B cell (primary cell): ENCODE results near the gene SOX6. TPM values are rescaled to one million over a fixed set of nuclear protein-coding genes. Genes with fewer than 3 reads are reported as not detected.

Experiments used
- ATAC-seq: fragments of 200-7000 bp; cut with Tn5 transposase; one replicate; pipeline ENCODE4 v1.10.0; 2021; ENCODE audit warnings: low read depth, mild to moderate bottlenecking, moderate number of reproducible peaks, moderate library complexity
- CTCF ChIA-PET: fragments of 350-600 bp; sonication (Branson Sonifier 250); formaldehyde crosslinking; loops from one replicate; lab custom pipeline; 2021; ENCODE audit warnings: antibody characterized with exemption, inconsistent platforms; lab: Charles Lee
- POLR2A ChIA-PET: fragments of 350-600 bp; sonication (Branson Sonifier 250); formaldehyde crosslinking; loops from one replicate; lab custom pipeline; 2021; ENCODE audit warnings: antibody characterized with exemption; lab: Charles Lee
- DNase-seq: peaks from one replicate; pipeline ENCODE4 v3.0.0; 2013
- H2AFZ ChIP-seq: 2 replicates; pipeline ENCODE4 v1.6.1; 2012; ENCODE audit warnings: mild to moderate bottlenecking, low read depth, low read length; ENCODE audit not compliant: insufficient read depth, poor library complexity, severe bottlenecking
- H3K27ac ChIP-seq, 2 donors: 1 replicate in 1 of 2; 2 replicates in 1 of 2; pipeline ENCODE4 v1.5.1; 2012 to 2013; ENCODE audit warnings: low read length in 2 of 2, mild to moderate bottlenecking in 2 of 2, moderate library complexity in 1 of 2
- H3K27me3 ChIP-seq, 4 experiments: fragments of 200-600 bp in 1 of 4; sonication (generic) in 1 of 4; replicated peaks in 1 of 4; 1 replicate in 2 of 4; 2 replicates in 2 of 4; pipeline versions ENCODE4 v1.6.1 to v1.7.0; 2013 to 2016; ENCODE audit warnings: low read length in 3 of 4, mild to moderate bottlenecking in 2 of 4, mixed read lengths in 1 of 4, moderate library complexity in 1 of 4; ENCODE audit not compliant: insufficient read depth in 4 of 4, control insufficient read depth in 3 of 4; ENCODE audit errors: control extremely low read depth in 1 of 4
- H3K36me3 ChIP-seq, 2 experiments: replicated peaks in 1 of 2; 1 replicate in 1 of 2; 2 replicates in 1 of 2; pipeline versions ENCODE4 v1.6.1 to v1.7.1; 2013; ENCODE audit warnings: low read length in 1 of 2; ENCODE audit not compliant: insufficient read depth in 2 of 2, control insufficient read depth in 1 of 2; ENCODE audit errors: control extremely low read depth in 1 of 2, extremely low read depth in 1 of 2
- H3K4me1 ChIP-seq, 2 donors: fragments of 200-600 bp in 1 of 2; sonication (generic) in 1 of 2; 1 replicate in 1 of 2; 2 replicates in 1 of 2; pipeline versions ENCODE4 v1.5.1 to v1.6.1; 2013 to 2017; ENCODE audit warnings: low read length in 2 of 2; ENCODE audit not compliant: control insufficient read depth in 2 of 2, insufficient read depth in 2 of 2
- H3K4me2 ChIP-seq: replicated peaks from 2 replicates; pipeline ENCODE3; 2012; ENCODE audit warnings: mild to moderate bottlenecking, low read depth, low read length; ENCODE audit not compliant: poor library complexity, severe bottlenecking
- H3K4me3 ChIP-seq, 5 experiments: fragments of 200-600 bp in 1 of 5; sonication (generic) in 1 of 5; 1 replicate in 3 of 5; 2 replicates in 2 of 5; pipeline versions ENCODE4 v1.5.1 to v1.7.0; 2011 to 2016; ENCODE audit warnings: low read length in 4 of 5, mild to moderate bottlenecking in 4 of 5, low read depth in 2 of 5, control low read depth in 1 of 5, moderate library complexity in 1 of 5; ENCODE audit not compliant: insufficient read depth in 1 of 5; ENCODE audit errors: control extremely low read depth in 1 of 5, extremely low read depth in 1 of 5
- H3K79me2 ChIP-seq: fragments of 200-600 bp; sonication (generic); one replicate; pipeline ENCODE4 v1.6.0; 2016; ENCODE audit warnings: low read length; ENCODE audit not compliant: control insufficient read depth, insufficient read depth
- H3K9ac ChIP-seq: fragments of 200-600 bp; sonication (generic); 2 replicates; pipeline ENCODE4 v1.6.1; 2017; ENCODE audit warnings: mild to moderate bottlenecking, low read length, moderate library complexity
- H3K9me3 ChIP-seq, 3 donors: one replicate each; pipeline versions ENCODE4 v1.6.1 to v1.7.1; 2013; ENCODE audit warnings: low read length in 2 of 3; ENCODE audit not compliant: control insufficient read depth in 2 of 3, insufficient read depth in 1 of 3; ENCODE audit errors: control extremely low read depth in 1 of 3
- H4K20me1 ChIP-seq: 2 replicates; pipeline ENCODE4 v1.6.0; 2012; ENCODE audit warnings: mild to moderate bottlenecking, low read length; ENCODE audit not compliant: insufficient read depth, control insufficient read depth, poor library complexity, severe bottlenecking
- H3K27ac Mint-ChIP-seq: one replicate; pipeline ENCODE4 v1.8.0; 2021; ENCODE audit warnings: mixed read lengths
- H3K27me3 Mint-ChIP-seq: one replicate; pipeline ENCODE4 v1.8.0; 2021; ENCODE audit warnings: mixed read lengths
- H3K4me1 Mint-ChIP-seq: one replicate; pipeline ENCODE4 v1.8.0; 2021; ENCODE audit warnings: mixed read lengths
- H3K4me3 Mint-ChIP-seq: one replicate; pipeline ENCODE4 v1.8.0; 2021; ENCODE audit warnings: mixed read lengths
- H3K9me3 Mint-ChIP-seq: one replicate; pipeline ENCODE4 v1.8.0; 2022; ENCODE audit warnings: mixed read lengths; ENCODE audit not compliant: insufficient read depth
- CTCF ChIP-seq: fragments of 200-600 bp; IDR thresholded peaks from one replicate; pipeline ENCODE4 v1.8.0; 2022; ENCODE audit warnings: antibody characterized with exemption, mild to moderate bottlenecking
- EZH2 ChIP-seq: IDR thresholded peaks from 2 replicates; pipeline ENCODE4 v1.6.1; 2012; ENCODE audit warnings: borderline replicate concordance, low read depth, mild to moderate bottlenecking, moderate library complexity, low read length; ENCODE audit not compliant: insufficient read depth, poor library complexity, severe bottlenecking
- WGBS: methylation state at CpG from one replicate; pipeline ENCODE4 v1.1.5; 2013; ENCODE audit warnings: missing lambda C conversion rate; ENCODE audit not compliant: insufficient coverage; 5-methylcytosine and 5-hydroxymethylcytosine counted together
- intact Hi-C: fragments of 100-400 bp; cut with micrococcal nuclease; formaldehyde crosslinking; loops from one replicate; pipeline ENCODE4 v1.10.0; 2022
- polyA plus RNA-seq: library from polyadenylated mRNA; depleted of rRNA; stranded (reverse); fragments of >200 nt; gene quantifications from 2 replicates; pipeline ENCODE4 v1.2.3, GENCODE V29; 2012
- total RNA-seq, 2 donors: library from RNA; stranded (reverse); fragments of 120-200 nt in 1 of 2; gene quantifications; 1 replicate in 1 of 2; 2 replicates in 1 of 2; pipeline versions ENCODE4 v1.2.3 to v1.2.4, GENCODE V29; 2013 to 2022

Gene SOX6
- total and polyA plus RNA-seq, 2 donors (not counting 1 experiment from before 2014, with no cell fraction given): not detected

DNA sequence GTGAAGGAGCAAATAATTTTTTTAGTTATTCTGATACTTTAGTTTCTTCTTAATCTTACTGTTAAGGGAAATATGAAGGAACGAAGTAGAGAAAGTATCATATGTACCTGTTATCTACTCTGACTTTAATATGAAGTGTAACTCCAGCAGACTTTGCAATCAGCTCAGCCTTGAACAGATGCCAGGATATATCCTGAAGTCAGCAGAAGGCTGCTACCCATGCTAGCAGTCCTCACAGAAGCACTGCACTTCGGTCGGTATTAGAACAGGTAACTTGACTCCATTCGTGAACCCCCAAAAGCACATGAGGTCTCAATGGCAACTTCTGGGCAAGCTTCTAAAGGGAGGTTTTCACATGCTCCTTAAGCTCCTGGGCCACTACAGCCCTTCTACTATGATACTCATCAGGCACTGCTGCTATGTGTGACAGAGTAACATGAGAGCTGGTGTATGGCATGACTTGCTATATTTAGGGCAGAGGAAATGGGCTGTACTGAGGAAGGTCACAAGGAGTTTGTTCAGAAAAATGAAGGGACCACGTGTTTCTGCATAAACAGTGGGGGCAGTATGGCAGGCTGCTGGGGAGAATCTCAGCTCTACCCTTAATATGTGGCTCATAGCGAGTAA, 344.1 kb downstream of the SOX6 start:
- intact Hi-C loops: no loop called here
- DNase-seq: no peak
- Histone ChIP-seq H3K79me2 (no peaks in the 10 kb centered on the region), H3K9me3 (no peaks in the 10 kb centered on the region), H3K36me3 (no peaks in the 10 kb centered on the region), H3K4me3 (no peak overlapping the region), H3K4me1 (no peaks in the 10 kb centered on the region), H3K27ac (no peak overlapping the region), H3K27me3 (no peaks in the 10 kb centered on the region), H4K20me1 (no peaks in the 10 kb centered on the region), H3K9ac (no peak overlapping the region), H3K4me2 (no peak overlapping the region), H2AFZ (no peak overlapping the region)
- Mint-ChIP-seq H3K4me1 (no peaks in the 10 kb centered on the region), H3K4me3 (no peak overlapping the region), H3K27ac (no peak overlapping the region), H3K27me3 (no peaks in the 10 kb centered on the region), H3K9me3 (no peaks in the 10 kb centered on the region)
- TF ChIP-seq EZH2 (no peak), CTCF (no peak)
- ChIA-PET CTCF (no interaction called here), POLR2A (no interaction called here)
- no peak for ATAC-seq
- 58% methylated on average over 3 of the region's 6 CpGs for WGBS

GRCh38 chr11:16011396-16011795, 344.9 kb downstream of the SOX6 start:
- Histone ChIP-seq H2AFZ (no peak overlapping the region), H3K9me3 (no peaks in the 10 kb centered on the region)
- no peaks in the 10 kb centered on the region for H3K27me3 Mint-ChIP-seq

More at GRCh38 chr11:16011396-16011795, 344.9 kb downstream of the SOX6 start:
- Mint-ChIP-seq H3K27ac (no peak overlapping the region), H3K4me3 (no peak overlapping the region), H3K9me3 (no peaks in the 10 kb centered on the region), H3K4me1 (no peaks in the 10 kb centered on the region)
- Histone ChIP-seq H3K4me3 (no peak overlapping the region), H3K27ac (no peak overlapping the region), H3K4me2 (no peak overlapping the region), H3K36me3 (no peaks in the 10 kb centered on the region), H3K79me2 (no peaks in the 10 kb centered on the region), H3K27me3 (no peaks in the 10 kb centered on the region), H3K9ac (no peak overlapping the region), H4K20me1 (no peaks in the 10 kb centered on the region), H3K4me1 (no peaks in the 10 kb centered on the region)
- intact Hi-C loops: no loop called here
- TF ChIP-seq CTCF (no peak), EZH2 (no peak)
- ChIA-PET CTCF (no interaction called here), POLR2A (no interaction called here)
- ATAC-seq (no peak), DNase-seq (no peak)
